Measurements from ENCODE around the gene PAX3.

The PAX3 gene

GRCh38 chr2:222256250-222256649 lies 42.5 kb downstream of the PAX3 start:
- Histone ChIP-seq H3K36me3 (ENCODE audit: control insufficient read depth, insufficient read depth, low read length) (no peaks in the 10 kb centered on the region), H3K27me3 (replicated peaks; ENCODE audit: control insufficient read depth, insufficient read depth, low read length) (no peaks in the 10 kb centered on the region), H3K4me3 (replicated peaks; ENCODE audit: low read depth, low read length) (no peak overlapping the region)
- no peak for TF ChIP-seq CTCF (IDR thresholded peaks at IDR 0.05; ENCODE audit: insufficient read depth, low read length, poor library complexity, severe bottlenecking)
- no peak for DNase-seq (ENCODE audit: extremely low read depth, insufficient read length)

- Histone ChIP-seq H3K27me3 (replicated peaks; ENCODE audit: control insufficient read depth, insufficient read depth, low read length) (no peaks in the 10 kb centered on the region), H3K36me3 (ENCODE audit: control insufficient read depth, insufficient read depth, low read length) (no peaks in the 10 kb centered on the region), H3K4me3 (replicated peaks; ENCODE audit: low read depth, low read length) (no peak overlapping the region)
- DNase-seq (ENCODE audit: extremely low read depth, insufficient read length): no peak
- no peak for TF ChIP-seq CTCF (IDR thresholded peaks at IDR 0.05; ENCODE audit: insufficient read depth, low read length, poor library complexity, severe bottlenecking)
Measured at GRCh38 chr2:222255090-222255489, 43.7 kb downstream of the PAX3 start.

GRCh38 chr2:222250313-222250712 lies 48.5 kb downstream of the PAX3 start:
- Histone ChIP-seq H3K27me3 (replicated peaks; ENCODE audit: control insufficient read depth, insufficient read depth, low read length) (no peaks in the 10 kb centered on the region), H3K36me3 (ENCODE audit: control insufficient read depth, insufficient read depth, low read length) (no peaks in the 10 kb centered on the region), H3K4me3 (replicated peaks; ENCODE audit: low read depth, low read length) (no peak overlapping the region)
- DNase-seq (ENCODE audit: extremely low read depth, insufficient read length): no peak
- TF ChIP-seq CTCF (IDR thresholded peaks at IDR 0.05; ENCODE audit: insufficient read depth, low read length, poor library complexity, severe bottlenecking): no peak

- H3K4me3 ChIP-seq (replicated peaks; ENCODE audit: low read depth, low read length): no peak overlapping the region
- TF ChIP-seq CTCF (IDR thresholded peaks at IDR 0.05; ENCODE audit: insufficient read depth, low read length, poor library complexity, severe bottlenecking): no peak
Measured at GRCh38 chr2:222249444-222249843, 49.4 kb downstream of the PAX3 start.

GRCh38 chr2:222248818-222249217 lies 50.0 kb downstream of the PAX3 start:
- H3K4me3 ChIP-seq (replicated peaks; ENCODE audit: low read depth, low read length): no peak overlapping the region
- H3K36me3 ChIP-seq (ENCODE audit: control insufficient read depth, insufficient read depth, low read length): no peaks in the 10 kb centered on the region
- DNase-seq (ENCODE audit: extremely low read depth, insufficient read length): no peak
- H3K27me3 ChIP-seq (replicated peaks; ENCODE audit: control insufficient read depth, insufficient read depth, low read length): no peaks in the 10 kb centered on the region; the same call in 1 of the 2 replicates
- no peak for TF ChIP-seq CTCF (IDR thresholded peaks at IDR 0.05; ENCODE audit: insufficient read depth, low read length, poor library complexity, severe bottlenecking)

More at GRCh38 chr2:222249444-222249843, 49.4 kb downstream of the PAX3 start:
- H3K27me3 ChIP-seq (replicated peaks; ENCODE audit: control insufficient read depth, insufficient read depth, low read length): no peaks in the 10 kb centered on the region
- no peak for DNase-seq (ENCODE audit: extremely low read depth, insufficient read length)
- no peaks in the 10 kb centered on the region for H3K36me3 ChIP-seq (ENCODE audit: control insufficient read depth, insufficient read depth, low read length)

- Histone ChIP-seq H3K36me3 (ENCODE audit: control insufficient read depth, insufficient read depth, low read length) (no peaks in the 10 kb centered on the region), H3K27me3 (replicated peaks; ENCODE audit: control insufficient read depth, insufficient read depth, low read length) (no peaks in the 10 kb centered on the region; the same call in 1 of the 2 replicates), H3K4me3 (replicated peaks; ENCODE audit: low read depth, low read length) (no peak overlapping the region)
- no peak for TF ChIP-seq CTCF (IDR thresholded peaks at IDR 0.05; ENCODE audit: insufficient read depth, low read length, poor library complexity, severe bottlenecking)
- no peak for DNase-seq (ENCODE audit: extremely low read depth, insufficient read length)
Measured at GRCh38 chr2:222248256-222248655, 50.5 kb downstream of the PAX3 start.

Data from GM06990 (cell line).